ENCODE measurements around the gene ITGA8.
"Not testable (repeated sequence)": the region's sequence is repeated elsewhere in the genome, so short reads cannot be mapped to it uniquely, and the experiment has no call there.

The ITGA8 gene

DNA sequence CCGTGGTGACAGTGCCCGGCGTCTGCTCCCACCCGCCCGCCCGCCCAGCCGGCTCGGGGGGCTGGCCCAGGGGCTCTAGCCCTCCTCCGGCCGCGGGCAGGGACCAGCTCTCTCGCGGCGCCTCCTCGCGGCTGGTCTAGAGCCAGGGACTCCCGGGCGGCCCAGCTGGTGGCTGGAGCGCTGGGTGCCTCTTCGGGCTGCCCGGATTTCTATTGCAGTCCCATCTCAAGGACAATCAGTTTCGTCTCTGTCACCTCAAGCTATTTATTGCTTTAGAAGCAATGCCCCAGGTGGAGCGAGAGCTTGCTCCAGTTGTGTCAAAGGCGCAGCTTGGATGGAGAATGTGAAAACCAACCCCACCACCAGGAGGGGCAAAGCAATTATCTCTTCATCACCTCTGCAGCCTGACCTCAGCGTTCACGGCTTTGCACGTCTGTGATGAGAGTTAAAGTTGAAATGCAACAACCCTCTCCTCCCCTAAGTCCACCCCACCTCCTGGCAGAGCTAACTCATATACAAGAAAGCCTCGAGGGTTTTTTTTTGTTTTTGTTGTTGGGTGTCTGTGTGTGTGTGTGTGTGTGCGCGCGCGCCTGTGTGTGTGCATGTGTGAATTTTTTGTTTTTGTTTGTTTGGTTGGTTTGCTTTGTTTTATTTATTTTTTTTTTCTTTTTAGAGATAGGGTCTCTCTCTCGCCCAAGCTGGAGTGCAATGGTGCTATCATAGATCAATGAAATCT, at the start of gene ITGA8:
ITGA8 (minus strand) TSS at position 24 of the 736 bp plus-strand sequence. CDS start 151 bp downstream, outside the sequence.
- DNase-seq (ENCODE audit: low spot score): no peak

- no peak for DNase-seq (ENCODE audit: low spot score)
These were observed 45.3 kb upstream of the ITGA8 start for GRCh38 chr10:15764892-15765454.

DNA sequence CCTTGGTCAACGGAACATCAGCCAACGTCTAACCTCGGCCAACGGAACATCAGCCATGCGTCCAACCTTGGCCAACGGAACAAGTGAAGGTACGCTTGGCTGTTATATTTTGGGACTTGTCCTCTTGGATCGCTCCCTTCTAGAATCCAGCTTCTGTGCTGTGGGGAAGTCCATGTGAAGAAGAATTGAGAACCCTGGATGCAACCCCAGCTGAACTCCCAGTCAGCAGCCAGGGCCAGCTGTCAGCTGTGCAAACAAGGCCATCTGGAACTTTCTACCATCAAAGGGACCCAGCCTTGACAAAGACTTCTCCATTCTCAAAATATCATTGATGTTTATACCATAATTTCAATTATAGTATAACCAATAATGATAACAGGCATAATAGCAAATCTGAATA, 43.3 kb upstream of the ITGA8 start:
- DNase-seq (ENCODE audit: low spot score): no peak

DNA sequence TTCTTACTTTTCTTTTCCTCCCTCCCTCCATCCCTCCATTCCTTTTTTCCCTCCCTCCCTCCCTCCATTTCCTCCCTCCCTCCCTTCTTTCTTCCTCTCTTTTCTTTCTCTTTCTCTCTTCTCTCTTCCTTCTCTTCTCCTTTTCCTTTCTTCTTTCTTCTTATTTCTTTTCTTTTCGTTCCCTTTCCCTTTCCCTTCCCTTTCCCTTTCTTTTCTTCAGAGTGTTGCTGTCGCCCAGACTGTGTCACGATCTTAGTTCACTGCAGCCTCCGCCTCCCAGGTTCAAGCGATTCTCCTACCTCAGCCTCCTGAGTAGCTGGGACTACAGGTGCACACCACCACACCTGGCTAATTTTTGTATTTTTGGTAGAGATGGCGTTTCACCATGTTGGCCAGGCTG, 42.5 kb upstream of the ITGA8 start:
- DNase-seq (ENCODE audit: low spot score): not testable (repeated sequence)

GRCh38 chr10:15761224-15761623, 41.5 kb upstream of the ITGA8 start:
- DNase-seq (ENCODE audit: low spot score): not testable (repeated sequence)

- no peak for DNase-seq (ENCODE audit: low spot score)
These were observed 41.0 kb upstream of the ITGA8 start for GRCh38 chr10:15760681-15761080.

GRCh38 chr10:15759265-15759664, 39.5 kb upstream of the ITGA8 start:
- no peak for DNase-seq (ENCODE audit: low spot score)

- no peak for DNase-seq (ENCODE audit: low spot score)
These were observed 38.9 kb upstream of the ITGA8 start for GRCh38 chr10:15758618-15759017.

DNA sequence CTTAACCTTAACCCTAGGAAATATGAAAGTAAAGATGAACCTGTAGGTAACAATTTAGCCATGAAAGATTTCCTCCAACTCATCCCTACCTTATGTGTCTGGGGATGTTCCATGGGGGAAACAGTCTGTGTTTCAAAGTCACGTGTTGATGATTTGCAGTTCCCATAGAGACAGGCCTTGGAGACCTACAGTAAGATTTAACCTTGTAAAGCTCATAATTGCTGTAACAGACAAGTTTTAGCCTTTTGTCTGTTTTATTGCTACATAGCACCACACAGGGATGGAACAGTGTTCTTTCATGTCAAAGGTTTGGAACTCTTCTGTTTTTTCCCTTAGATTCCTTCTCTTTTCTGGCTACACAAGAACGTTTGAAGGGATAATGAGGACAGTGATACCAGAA, 35.2 kb upstream of the ITGA8 start:
- no peak for DNase-seq (ENCODE audit: low spot score)

- DNase-seq (ENCODE audit: low spot score): no peak
These were observed 31.3 kb upstream of the ITGA8 start for GRCh38 chr10:15751046-15751445.

DNA sequence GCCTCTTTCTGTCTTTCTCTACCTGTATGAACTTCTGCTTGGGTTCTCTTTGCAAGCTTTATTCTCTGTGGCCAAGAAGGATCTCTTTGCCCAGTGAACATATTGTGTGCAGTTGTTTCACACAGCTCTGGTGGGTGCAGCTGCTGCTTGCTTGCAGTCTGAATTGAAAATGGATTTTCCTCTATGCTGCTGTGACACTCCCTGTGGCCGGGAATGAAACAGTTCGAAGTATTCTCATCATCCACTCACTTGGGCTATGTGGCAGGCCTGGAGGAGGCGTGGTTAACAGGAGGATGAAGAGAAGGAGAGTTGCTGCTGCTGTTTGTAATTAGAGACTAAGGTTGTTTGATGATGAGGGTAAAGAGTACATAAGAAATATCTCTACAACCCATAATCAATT, 28.4 kb upstream of the ITGA8 start:
- no peak for DNase-seq (ENCODE audit: low spot score)

GRCh38 chr10:15747632-15748031, 27.9 kb upstream of the ITGA8 start:
- no peak for DNase-seq (ENCODE audit: low spot score)

DNA sequence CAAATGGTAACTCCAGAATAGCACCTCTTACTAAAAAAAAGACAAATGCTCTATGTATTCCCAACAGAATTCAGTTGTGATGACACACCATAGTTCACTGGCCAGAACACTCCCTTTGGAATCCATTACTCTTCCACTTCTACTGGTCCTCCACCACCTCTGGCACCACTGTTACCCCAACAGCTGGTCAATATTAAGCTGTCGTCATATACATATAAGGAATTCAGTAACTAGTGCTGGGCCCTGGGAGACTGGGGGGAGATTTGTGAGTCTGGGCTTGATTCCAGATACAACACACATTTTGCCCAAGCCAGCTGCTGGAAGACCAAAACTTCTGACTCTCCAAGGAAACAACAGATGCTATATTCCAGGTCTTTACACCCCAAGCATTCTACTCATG, 26.0 kb upstream of the ITGA8 start:
- no peak for DNase-seq (ENCODE audit: low spot score)

GRCh38 chr10:15744217-15744865, 24.6 kb upstream of the ITGA8 start:
- peak; percentile 58 for DNase-seq (ENCODE audit: low spot score)

DNA sequence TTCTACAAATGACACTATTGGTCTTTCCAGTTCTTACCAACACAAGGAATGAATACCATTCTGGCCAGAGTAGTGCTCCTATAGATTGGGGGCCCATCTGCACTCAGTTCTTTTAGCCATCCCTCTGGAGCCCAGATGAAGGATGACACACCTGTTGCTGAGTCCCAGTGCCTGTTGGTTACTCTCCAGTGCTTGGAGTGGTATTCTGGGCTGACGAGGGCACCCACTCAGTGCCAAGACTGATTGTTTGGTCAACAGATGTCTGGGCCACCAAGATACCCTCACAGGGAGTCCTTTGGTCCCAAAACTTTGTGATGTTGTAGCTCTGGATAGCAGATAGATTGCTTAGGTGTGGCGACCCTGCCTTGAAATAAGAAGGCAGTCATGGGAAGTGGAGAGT, 23.7 kb upstream of the ITGA8 start:
- DNase-seq (ENCODE audit: low spot score): no peak

- DNase-seq (ENCODE audit: low spot score): no peak
These were observed 23.1 kb upstream of the ITGA8 start for GRCh38 chr10:15742836-15743235.

- no peak for DNase-seq (ENCODE audit: low spot score)
These were observed 22.4 kb upstream of the ITGA8 start for GRCh38 chr10:15742102-15742501.

GRCh38 chr10:15741581-15741980, 21.9 kb upstream of the ITGA8 start:
- no peak for DNase-seq (ENCODE audit: low spot score)

DNA sequence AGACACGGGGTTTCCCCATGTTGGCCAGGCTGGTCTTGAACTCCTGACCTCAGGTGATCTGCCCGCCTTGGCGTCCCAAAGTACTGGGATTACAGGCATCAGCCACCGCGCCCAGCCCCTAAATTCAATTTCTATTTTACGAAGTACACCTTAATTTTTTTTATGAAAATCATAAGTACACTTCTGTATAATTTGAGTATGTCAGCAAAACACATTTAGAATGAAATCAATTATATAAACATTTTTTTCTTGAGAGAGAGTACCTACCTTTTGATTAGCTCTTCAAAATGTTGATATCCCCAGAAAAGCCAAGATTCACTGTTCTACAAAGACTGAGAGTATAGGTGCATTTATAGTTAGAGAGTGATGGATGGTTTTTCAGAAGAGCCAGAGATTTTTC, 20.5 kb upstream of the ITGA8 start:
- DNase-seq (ENCODE audit: low spot score): no peak

DNA sequence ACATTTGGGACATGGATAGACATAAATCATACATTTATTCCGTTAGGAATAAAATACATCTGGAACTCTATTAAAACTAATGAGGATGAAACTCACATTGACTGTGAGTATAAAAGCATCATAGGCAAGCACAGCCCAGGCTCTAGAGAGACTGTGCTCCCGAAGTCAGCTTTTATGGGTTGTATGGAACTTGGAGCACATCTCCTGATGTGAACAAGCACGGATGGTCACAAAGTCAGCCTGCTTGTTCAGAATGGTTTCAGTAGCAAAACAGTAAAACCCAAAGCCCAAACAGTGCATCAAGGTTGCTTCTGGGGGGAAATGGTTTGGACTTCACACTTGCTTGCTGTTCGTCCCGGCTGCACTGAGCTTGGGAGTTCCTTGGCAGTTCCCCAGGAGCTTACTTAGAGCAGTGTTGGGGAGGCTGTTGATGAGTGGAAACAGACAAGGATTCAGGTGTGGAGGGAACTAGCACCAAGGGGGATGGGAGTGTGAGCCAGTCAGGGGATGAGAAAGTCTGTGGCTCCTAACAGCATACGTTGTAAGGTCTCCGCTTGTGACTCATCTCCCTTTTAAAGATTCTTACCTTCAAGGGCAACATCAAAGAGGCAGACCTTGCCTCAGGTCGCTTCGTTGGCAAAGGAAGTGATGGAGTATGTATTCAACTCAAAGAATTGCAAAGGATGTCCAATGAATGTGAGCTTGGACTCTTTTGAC, 19.7 kb upstream of the ITGA8 start:
- DNase-seq (ENCODE audit: low spot score): no peak

DNA sequence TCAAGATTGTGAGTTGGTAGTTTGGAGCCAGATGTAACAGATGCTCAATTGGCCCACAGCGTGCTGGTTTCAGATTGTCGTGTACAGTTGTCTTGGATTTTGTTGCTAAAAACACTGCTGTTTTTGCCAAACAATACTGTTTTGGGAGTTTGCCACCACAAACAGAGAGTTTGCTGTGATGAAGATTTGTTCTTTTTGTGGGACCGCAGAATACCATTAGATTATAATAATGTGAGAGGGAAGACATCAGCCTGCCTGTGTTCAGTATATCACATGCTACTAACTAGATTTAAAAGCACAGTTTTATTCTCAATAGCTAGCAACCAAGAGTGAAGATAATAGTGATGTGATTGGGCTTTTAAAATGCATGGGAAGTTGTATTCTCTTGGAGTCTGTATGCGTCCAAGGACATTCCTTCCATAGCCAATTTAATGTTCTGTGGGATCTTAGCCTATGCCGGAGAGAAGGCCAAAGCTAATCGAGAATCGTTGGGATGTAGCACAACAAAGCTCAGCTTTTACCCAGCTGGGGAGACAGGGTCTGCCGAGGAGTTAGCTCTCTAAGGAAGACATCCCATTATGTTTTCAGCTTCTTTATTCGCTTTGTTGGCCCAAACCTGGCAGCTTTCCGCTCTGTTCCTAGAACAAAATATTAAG, 18.7 kb upstream of the ITGA8 start:
- no peak for DNase-seq (ENCODE audit: low spot score)

GRCh38 chr10:15737656-15738055, 17.9 kb upstream of the ITGA8 start:
- DNase-seq (ENCODE audit: low spot score): no peak
